IPS-NIHi7 (cell line): Measurements from ENCODE around the gene CTNND2.
"Not testable (repeated sequence)": the region's sequence is repeated elsewhere in the genome, so short reads cannot be mapped to it uniquely, and the experiment has no call there.

Experiments
- DNase-seq: peaks from one replicate; pipeline ENCODE4 v3.0.0; 2012; ENCODE audit warnings: mixed read lengths; ENCODE audit errors: extremely low spot score

Gene CTNND2

GRCh38 chr5:11467588-11467987 is 436.7 kb downstream of the CTNND2 start:
- no peak for DNase-seq

- DNase-seq, result no peak
Measured at GRCh38 chr5:11459716-11460115, 444.5 kb downstream of the CTNND2 start.

GRCh38 chr5:11455505-11455904 is 448.7 kb downstream of the CTNND2 start:
- no peak for DNase-seq

GRCh38 chr5:11452852-11453251 is 451.4 kb downstream of the CTNND2 start:
- no peak for DNase-seq

- DNase-seq, result no peak
Measured at GRCh38 chr5:11449966-11450365, 454.3 kb downstream of the CTNND2 start.

- DNase-seq, result no peak
Measured at GRCh38 chr5:11449217-11449616, 455.0 kb downstream of the CTNND2 start.

GRCh38 chr5:11443831-11444230 is 460.4 kb downstream of the CTNND2 start:
- DNase-seq, result no peak

- DNase-seq, result no peak
Measured at GRCh38 chr5:11432116-11432515, 472.1 kb downstream of the CTNND2 start.

GRCh38 chr5:11429254-11429653 is 475.0 kb downstream of the CTNND2 start:
- no peak for DNase-seq

- no peak for DNase-seq
Measured at GRCh38 chr5:11427569-11427968, 476.7 kb downstream of the CTNND2 start.

DNA sequence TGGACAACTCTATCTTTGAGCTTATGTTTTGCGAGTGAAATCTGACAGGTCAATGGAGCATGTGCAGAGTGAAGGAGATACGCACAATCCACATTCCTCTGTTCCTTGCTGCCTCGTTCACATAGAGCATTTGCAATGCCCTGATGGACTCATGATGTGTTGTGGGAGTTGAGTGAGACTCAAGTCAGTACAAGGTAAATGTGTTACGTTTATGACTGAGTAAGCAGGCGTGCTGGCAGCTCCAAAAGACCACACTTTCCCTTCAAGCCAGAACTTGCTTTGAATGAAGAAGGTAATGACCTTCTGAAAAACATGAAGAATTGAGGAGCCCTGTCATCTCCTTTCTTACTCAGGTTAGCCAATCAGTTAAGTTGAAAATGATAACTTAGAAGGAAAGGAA is 477.8 kb downstream of the CTNND2 start:
- DNase-seq, result no peak

DNA sequence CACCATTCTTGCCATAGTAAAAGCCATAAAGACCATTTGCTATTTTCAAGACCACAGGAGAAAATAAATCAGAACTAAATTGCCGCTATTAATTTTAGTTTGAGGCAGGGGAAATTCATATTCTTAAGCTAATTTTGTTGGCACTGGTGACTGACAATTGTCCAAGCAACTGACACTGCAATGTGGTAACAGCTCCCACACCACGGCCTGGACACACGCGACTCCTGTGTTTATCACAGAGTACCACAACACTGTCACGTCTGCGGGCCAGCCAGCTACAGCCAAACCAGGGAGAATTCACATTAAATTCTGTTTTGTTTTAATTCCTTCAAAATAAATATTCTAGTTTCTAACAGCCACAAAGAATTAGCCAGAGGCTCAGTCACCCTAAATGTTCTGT is 481.9 kb downstream of the CTNND2 start:
- no peak for DNase-seq

DNA sequence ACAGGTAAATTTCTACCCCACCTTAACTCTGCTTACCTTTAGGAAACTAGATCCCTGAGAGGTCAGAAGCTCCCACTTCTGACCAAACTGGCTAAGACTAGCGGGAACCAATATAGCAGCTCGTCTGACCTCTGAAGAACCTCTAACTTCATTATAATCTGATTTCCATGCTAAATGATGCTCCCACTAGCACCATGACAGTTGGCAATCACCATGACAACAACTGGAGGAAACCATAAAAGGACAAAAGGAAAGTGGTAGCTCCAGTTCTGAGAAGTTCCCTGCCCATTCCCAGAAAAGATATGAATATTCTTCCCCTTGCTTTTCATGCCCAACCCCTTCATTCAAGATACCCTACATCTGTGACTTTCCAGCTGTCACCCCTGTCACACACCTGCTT is 483.3 kb downstream of the CTNND2 start:
- DNase-seq, result no peak

DNA sequence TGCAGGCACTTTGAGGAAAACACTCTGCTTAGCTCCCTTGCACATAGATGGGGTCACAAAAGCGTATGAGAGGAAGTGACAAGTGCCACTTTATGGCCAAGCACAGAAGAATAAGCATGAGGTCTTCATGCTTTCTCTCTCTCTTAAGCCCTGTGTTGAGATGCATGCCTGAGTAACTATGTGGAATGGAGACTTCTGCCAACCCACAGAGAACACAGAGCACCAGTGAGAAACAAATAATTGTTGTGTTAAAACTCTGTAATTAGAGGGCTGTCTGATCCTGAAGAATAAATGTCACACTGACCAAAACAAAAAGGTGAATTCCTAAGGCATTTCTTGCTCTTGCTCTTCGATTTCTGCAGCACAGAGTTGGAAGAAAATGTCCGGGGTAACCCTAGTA is 488.5 kb downstream of the CTNND2 start:
- no peak for DNase-seq

- not testable (repeated sequence) for DNase-seq
Measured at GRCh38 chr5:11414732-11415131, 489.5 kb downstream of the CTNND2 start.

DNA sequence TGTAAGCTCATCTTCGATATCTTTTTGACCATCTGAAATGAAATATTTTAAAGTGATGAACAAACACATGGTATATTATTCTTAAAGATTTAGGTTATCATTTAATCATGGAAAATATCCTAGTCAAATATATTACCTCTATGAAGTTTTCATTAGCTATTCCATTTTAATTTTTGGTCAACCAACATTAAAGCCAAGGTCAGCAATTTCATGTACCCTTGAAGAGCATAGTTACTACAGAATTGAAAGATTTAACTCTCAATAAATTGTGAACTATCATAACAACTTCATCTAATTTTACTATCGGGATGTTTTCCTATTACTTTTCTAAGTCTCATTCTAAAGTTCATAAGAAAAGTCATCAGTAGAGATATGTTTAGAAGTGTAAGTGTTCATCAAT is 492.6 kb downstream of the CTNND2 start:
- DNase-seq, result no peak

DNA sequence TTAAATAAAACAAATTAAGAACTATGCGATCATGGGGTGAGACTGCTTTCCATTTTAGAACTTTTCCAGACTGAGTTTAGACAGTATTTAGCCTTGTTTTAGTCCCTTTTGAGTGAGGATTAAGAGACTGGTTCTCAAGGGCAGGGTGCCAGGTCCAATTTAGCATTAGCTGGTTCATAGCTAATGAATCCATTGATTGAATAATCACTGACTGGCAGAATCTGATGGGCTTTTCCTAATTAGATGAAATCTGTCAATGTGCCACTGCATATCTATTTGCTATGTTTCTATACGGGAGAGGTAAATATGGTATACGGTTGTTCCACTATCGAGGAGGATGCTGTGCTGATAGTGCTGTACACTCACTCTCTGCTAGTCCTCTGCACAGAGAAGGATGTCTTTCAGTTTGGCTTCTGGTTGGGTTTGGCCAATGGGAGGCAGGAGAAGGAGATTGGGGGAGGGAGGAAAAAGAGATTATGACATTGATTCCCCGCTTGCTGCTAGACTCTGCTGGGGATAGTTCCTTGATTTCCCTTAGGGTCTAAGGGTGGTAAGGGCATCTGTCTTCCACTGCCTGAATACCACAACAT is 496.6 kb downstream of the CTNND2 start:
- DNase-seq, result no peak

- no peak for DNase-seq
Measured at GRCh38 chr5:11400316-11400715, 503.9 kb downstream of the CTNND2 start.

DNA sequence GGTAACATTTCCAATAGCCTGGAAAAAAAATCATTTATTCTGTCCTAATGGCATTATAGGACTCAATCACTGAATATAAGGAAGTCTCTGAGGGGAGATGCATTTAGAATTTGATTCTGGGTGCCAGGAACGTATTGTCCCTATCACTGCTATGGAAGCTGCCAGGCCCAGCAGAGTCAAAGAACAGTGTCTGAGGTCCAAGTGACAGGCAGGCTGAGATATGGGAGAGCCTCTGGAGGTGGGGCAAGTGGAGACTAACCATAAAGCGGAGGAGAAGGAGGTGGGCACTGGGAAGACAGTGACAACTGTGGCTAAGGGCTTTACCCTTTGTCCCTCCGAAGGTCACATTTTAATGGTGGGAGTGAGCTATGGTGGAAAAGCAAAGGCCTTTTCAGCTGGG is 505.5 kb downstream of the CTNND2 start:
- DNase-seq, result no peak

DNA sequence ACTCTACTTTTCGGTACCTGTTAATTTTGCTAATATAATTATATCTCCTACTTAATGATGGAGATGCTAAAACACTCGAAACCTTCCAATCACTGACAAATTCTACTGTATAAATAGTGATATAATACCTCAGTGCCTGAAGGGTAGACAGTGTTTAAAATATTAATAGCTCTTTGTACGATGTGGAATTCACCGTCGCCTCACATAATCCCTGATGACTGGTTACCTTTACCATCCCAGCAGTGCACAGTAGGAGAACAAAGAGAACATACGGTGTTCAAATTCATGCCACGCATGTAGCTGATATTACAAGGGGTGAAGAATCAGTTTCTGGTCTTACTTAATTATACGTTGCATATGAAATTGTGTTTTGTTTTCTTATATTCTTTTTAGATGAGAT is 506.7 kb downstream of the CTNND2 start:
- DNase-seq, result no peak

GRCh38 chr5:11396917-11397316 is 507.3 kb downstream of the CTNND2 start:
- no peak for DNase-seq

DNA sequence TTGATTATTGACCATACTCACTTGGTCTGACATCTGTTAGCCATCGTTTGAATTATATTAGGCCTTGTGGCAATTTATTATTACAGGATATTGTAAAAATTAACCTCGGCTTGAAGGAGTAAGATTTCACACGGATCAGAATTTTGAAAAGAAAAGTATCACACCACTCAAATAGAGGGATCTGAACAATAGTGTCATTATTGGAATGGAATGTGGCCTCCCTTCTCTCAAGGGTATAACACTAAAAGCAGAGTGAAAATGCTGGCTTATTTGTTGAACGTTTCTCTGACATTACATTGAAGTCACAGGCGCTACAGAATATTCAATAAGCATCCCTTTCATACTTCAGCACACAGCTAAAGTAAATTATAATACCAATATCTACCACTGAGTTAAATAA is 509.3 kb downstream of the CTNND2 start:
- no peak for DNase-seq

DNA sequence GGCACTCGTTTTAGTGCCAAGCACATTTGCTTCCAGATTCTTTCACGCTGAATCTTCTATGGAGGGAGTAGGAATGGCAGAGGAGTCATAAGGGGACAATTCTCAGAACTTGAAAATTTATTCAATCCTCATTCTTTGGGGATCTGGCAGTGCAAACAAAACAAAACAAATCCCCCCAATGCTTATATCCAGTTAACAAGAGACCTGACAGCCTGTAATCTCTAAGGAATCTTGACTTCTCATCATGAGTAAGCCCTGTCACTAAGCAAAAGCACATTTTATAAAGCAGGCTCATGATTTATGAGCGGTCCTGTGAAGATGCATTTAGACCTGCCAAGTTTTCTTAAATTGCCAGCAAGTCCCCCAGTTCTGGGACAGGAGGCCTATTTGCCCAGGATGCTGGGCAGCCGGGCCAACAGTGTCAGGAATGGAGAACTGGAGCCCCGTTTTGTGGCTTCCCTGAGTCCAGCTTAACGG is 513.9 kb downstream of the CTNND2 start:
- DNase-seq, result no peak

- DNase-seq, result no peak
Measured at GRCh38 chr5:11387382-11387781, 516.9 kb downstream of the CTNND2 start.
